Fibroblast of skin of right biceps (primary cell): ENCODE measurements around the gene CHST6.
"Not testable (repeated sequence)": the region's sequence is repeated elsewhere in the genome, so short reads cannot be mapped to it uniquely, and the experiment has no call there.

ENCODE experiments used
- DNase-seq: peaks from one replicate; pipeline ENCODE4 v3.0.0-alpha.2; 2013

CHST6 gene

GRCh38 chr16:75472908-75473877 lies 22.0 kb downstream of the CHST6 start:
- DNase-seq = no peak

GRCh38 chr16:75471723-75472633 lies 23.3 kb downstream of the CHST6 start:
- DNase-seq = peak; percentile 50

GRCh38 chr16:75466760-75467159 lies 28.5 kb downstream of the CHST6 start:
- no peak for DNase-seq

- DNase-seq = peak; percentile 99
Measured at GRCh38 chr16:75464122-75464918, 30.9 kb downstream of the CHST6 start, which contains the start of gene TMEM170A. Gene TMEM170A, minus strand, starts transcription at chr16:75464689. Its CDS starts 89 bp downstream, at chr16:75464600.

- DNase-seq = peak; percentile 19
Measured at GRCh38 chr16:75463389-75464121, 31.7 kb downstream of the CHST6 start.

GRCh38 chr16:75462806-75463205 lies 32.4 kb downstream of the CHST6 start:
- DNase-seq = no peak

GRCh38 chr16:75461575-75461974 lies 33.7 kb downstream of the CHST6 start:
- no peak for DNase-seq

GRCh38 chr16:75460446-75460845 lies 34.8 kb downstream of the CHST6 start:
- peak; percentile 43 for DNase-seq

GRCh38 chr16:75459691-75460090 lies 35.5 kb downstream of the CHST6 start:
- DNase-seq = no peak

- DNase-seq = no peak
Measured at GRCh38 chr16:75458439-75458838, 36.8 kb downstream of the CHST6 start.

- no peak for DNase-seq
Measured at GRCh38 chr16:75458029-75458428, 37.2 kb downstream of the CHST6 start.

GRCh38 chr16:75457485-75458021 lies 37.7 kb downstream of the CHST6 start:
- DNase-seq = no peak

- DNase-seq = no peak
Measured at GRCh38 chr16:75456971-75457370, 38.3 kb downstream of the CHST6 start.

GRCh38 chr16:75456486-75456885 lies 38.8 kb downstream of the CHST6 start:
- not testable (repeated sequence) for DNase-seq

- DNase-seq = no peak
Measured at GRCh38 chr16:75455677-75456076, 39.6 kb downstream of the CHST6 start.

GRCh38 chr16:75452464-75453190 lies 42.6 kb downstream of the CHST6 start:
- DNase-seq = no peak

GRCh38 chr16:75446416-75446815 lies 48.8 kb downstream of the CHST6 start:
- no peak for DNase-seq

- no peak for DNase-seq
Measured at GRCh38 chr16:75445298-75445697, 49.9 kb downstream of the CHST6 start.

- DNase-seq = peak; percentile 89
Measured at GRCh38 chr16:75443298-75443697, 51.9 kb downstream of the CHST6 start.

- peak; percentile 93 for DNase-seq
Measured at GRCh38 chr16:75433732-75434413, 61.4 kb downstream of the CHST6 start.
